HL-60 (cell line): ENCODE measurements around the gene COBLL1.
"Not testable (repeated sequence)": the region's sequence is repeated elsewhere in the genome, so short reads cannot be mapped to it uniquely, and the experiment has no call there.

Experiments used
- DNase-seq, 2 experiments: peaks; one replicate each; pipeline ENCODE4 v3.0.0-alpha.2; 2010 to 2020; ENCODE audit warnings: low read depth in 1 of 2, low spot score in 1 of 2
- H3K27ac ChIP-seq: fragments of 250-450 bp; sonication (Bioruptor Pico); replicated peaks from 2 replicates; pipeline ENCODE4 v1.5.1; 2020; ENCODE audit warnings: mild to moderate bottlenecking, moderate library complexity
- H3K27me3 ChIP-seq: fragments of 250-450 bp; sonication (Bioruptor Pico); 2 replicates; pipeline ENCODE4 v1.5.1; 2021; ENCODE audit warnings: mild to moderate bottlenecking, moderate library complexity; ENCODE audit not compliant: insufficient read depth, poor library complexity, severe bottlenecking
- H3K4me3 ChIP-seq: replicated peaks from 2 replicates; pipeline ENCODE4 v1.5.1; 2011; ENCODE audit warnings: mild to moderate bottlenecking, control low read depth, low read length; ENCODE audit not compliant: insufficient read depth
- CTCF ChIP-seq: IDR thresholded peaks from one replicate; pipeline ENCODE4 v1.5.1; 2011; ENCODE audit warnings: low read length, control low read depth, inconsistent platforms; ENCODE audit not compliant: insufficient read depth
- GABPA ChIP-seq: IDR thresholded peaks from 2 replicates; pipeline ENCODE4 v1.6.1; 2012; ENCODE audit warnings: low read depth
- POLR2AphosphoS5 ChIP-seq: IDR thresholded peaks from 2 replicates; pipeline ENCODE4 v1.6.1; 2012; ENCODE audit warnings: low read depth
- SPI1 ChIP-seq: IDR thresholded peaks from 2 replicates; pipeline ENCODE4 v1.6.1; 2012; ENCODE audit warnings: low read depth, mild to moderate bottlenecking, borderline replicate concordance
- TF ChIP-seq, protein P1 (sequence below): IDR thresholded peaks from 2 replicates; pipeline ENCODE4 v1.6.1; 2012; ENCODE audit warnings: low read depth; ENCODE audit not compliant: insufficient replicate concordance

Gene COBLL1

GRCh38 chr2:164711766-164712138, 129.9 kb downstream of the COBLL1 start:
- TF ChIP-seq POLR2AphosphoS5 (no peak), CTCF (no peak), GABPA (no peak), SPI1 (no peak)
- TF ChIP-seq, protein P1, sequence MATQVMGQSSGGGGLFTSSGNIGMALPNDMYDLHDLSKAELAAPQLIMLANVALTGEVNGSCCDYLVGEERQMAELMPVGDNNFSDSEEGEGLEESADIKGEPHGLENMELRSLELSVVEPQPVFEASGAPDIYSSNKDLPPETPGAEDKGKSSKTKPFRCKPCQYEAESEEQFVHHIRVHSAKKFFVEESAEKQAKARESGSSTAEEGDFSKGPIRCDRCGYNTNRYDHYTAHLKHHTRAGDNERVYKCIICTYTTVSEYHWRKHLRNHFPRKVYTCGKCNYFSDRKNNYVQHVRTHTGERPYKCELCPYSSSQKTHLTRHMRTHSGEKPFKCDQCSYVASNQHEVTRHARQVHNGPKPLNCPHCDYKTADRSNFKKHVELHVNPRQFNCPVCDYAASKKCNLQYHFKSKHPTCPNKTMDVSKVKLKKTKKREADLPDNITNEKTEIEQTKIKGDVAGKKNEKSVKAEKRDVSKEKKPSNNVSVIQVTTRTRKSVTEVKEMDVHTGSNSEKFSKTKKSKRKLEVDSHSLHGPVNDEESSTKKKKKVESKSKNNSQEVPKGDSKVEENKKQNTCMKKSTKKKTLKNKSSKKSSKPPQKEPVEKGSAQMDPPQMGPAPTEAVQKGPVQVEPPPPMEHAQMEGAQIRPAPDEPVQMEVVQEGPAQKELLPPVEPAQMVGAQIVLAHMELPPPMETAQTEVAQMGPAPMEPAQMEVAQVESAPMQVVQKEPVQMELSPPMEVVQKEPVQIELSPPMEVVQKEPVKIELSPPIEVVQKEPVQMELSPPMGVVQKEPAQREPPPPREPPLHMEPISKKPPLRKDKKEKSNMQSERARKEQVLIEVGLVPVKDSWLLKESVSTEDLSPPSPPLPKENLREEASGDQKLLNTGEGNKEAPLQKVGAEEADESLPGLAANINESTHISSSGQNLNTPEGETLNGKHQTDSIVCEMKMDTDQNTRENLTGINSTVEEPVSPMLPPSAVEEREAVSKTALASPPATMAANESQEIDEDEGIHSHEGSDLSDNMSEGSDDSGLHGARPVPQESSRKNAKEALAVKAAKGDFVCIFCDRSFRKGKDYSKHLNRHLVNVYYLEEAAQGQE = no peak
- no peak overlapping the region for H3K4me3 ChIP-seq
- no peak for DNase-seq
- no peaks in the 10 kb centered on the region for H3K27me3 ChIP-seq
- no peak overlapping the region for H3K27ac ChIP-seq

GRCh38 chr2:164710837-164711765, 130.5 kb downstream of the COBLL1 start:
- Histone ChIP-seq H3K4me3 (no peak overlapping the region), H3K27me3 (no peaks in the 10 kb centered on the region), H3K27ac (no peak overlapping the region)
- DNase-seq = no peak
- TF ChIP-seq GABPA (no peak), POLR2AphosphoS5 (no peak), CTCF (no peak), SPI1 (no peak)
- TF ChIP-seq, protein P1 = no peak

DNA sequence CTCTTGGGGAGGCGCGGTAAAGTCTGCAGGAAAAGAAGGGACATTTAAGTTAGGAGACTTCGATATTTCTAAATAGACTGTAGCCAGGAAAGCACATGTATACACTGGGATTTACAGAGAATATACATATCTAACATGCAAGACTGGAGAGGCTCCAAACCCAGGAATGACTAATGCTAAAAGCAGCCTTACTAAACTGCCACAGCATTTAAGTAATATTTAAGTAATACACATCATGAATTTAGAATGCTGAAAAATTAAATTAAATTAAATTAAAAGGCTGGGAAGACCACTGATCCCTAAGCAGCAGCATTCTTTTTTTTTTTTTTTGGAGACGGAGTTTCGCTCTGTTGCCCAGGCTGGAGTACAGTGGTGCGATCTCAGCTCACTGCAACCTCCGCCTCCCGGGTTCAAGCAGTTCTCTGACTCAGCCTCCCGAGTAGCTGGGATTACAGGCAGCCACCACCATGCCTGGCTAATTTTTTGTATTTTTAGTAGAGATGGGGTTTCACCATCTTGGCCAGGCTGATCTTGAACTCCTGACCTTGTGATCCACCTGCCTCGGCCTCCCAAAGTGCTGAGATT, 131.3 kb downstream of the COBLL1 start:
- H3K27me3 ChIP-seq, H3K27ac ChIP-seq, DNase-seq, H3K4me3 ChIP-seq: not testable (repeated sequence)

- no peak for TF ChIP-seq POLR2AphosphoS5
- Histone ChIP-seq H3K4me3 (no peak overlapping the region), H3K27ac (no peak overlapping the region), H3K27me3 (no peaks in the 10 kb centered on the region)
- DNase-seq = no peak
These were observed 135.1 kb downstream of the COBLL1 start for GRCh38 chr2:164706522-164706921.
